ENCODE measurements around the gene TAB2. TPM values are rescaled to one million over a fixed set of nuclear protein-coding genes. Genes with fewer than 3 reads are reported as not detected.

The TAB2 gene
- total and polyA plus RNA-seq, 9 of the 15 experiments (the other 6 are each of a cell fraction or from before 2014, with no cell fraction given), result 9.1 to 38.3 (median 18.6) TPM

DNA sequence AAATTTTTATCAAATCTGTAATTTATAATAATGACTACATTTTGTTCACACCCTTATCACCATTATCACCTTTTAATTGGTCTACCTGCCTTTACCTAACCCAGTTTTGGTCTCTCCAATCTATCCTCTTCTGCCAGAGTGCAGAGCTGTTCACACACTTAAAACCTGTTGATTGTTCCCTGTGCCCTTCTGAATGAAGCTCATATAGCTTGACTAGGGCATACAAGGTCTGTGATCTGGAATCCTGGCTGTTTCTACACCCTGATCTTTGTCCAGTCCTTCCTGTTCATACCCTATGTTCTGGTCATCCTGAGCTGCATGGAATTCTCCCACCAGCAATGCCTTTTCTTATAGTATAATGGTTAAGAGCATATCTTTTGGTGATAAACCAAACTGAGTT, 53.6 kb downstream of the TAB2 start (continued):
- TF ChIP-seq CTCFL (IDR thresholded peaks at IDR 0.05; ENCODE audit: borderline replicate concordance, insufficient read depth, low read depth, low read length, poor library complexity, severe bottlenecking) (no peak), MYC (IDR thresholded peaks at IDR 0.05; ENCODE audit: low read depth, low read length) (no peak), MYC (CRISPR knock-in tag; IDR thresholded peaks at IDR 0.05; ENCODE audit: borderline replicate concordance, low read depth) (no peak), NEUROD1 (IDR thresholded peaks at IDR 0.05; ENCODE audit: borderline replicate concordance, low read depth, low read length, partially characterized antibody) (no peak), SLC30A9 (CRISPR knock-in tag; IDR thresholded peaks at IDR 0.05) (no peak)

- DNase-seq (ENCODE audit: extremely low read depth in 1 of 4, low spot score in 3 of 4), result no peak
- no peak for FAIRE-seq
- intact Hi-C loops (cut with micrococcal nuclease), result no loop called here
- BruUV-seq (replicated peaks), result no TSS peak
- Histone ChIP-seq H4K20me1 (replicated peaks; ENCODE audit: control insufficient read depth, insufficient read depth, low read length) (no peaks in the 10 kb centered on the region), H3K27me3 (ENCODE audit: control insufficient read depth in 2 of 2, insufficient read depth in 2 of 2, low read length in 2 of 2) (no peaks in the 10 kb centered on the region), H3K9ac (ENCODE audit: insufficient read depth in 1 of 2, low read depth in 2 of 2, low read length in 2 of 2) (no peak overlapping the region), H3K9me3 (replicated peaks; ENCODE audit: control insufficient read depth, insufficient read depth, low read depth, low read length) (no peaks in the 10 kb centered on the region), H2AFZ (ENCODE audit: low read depth, low read length) (no peak overlapping the region), H3K79me2 (ENCODE audit: control insufficient read depth, insufficient read depth, low read length) (peaks cover 14% of the 10 kb centered on the region; the same call in 2 of the 3 replicates), H3K4me1 (replicated peaks in 1 of 2; ENCODE audit: control insufficient read depth in 2 of 2, insufficient read depth in 2 of 2, low read length in 2 of 2) (no peaks in the 10 kb centered on the region; a peak in 1 of 5 replicates), H3K4me3 (no peak overlapping the region), H3K4me2 (ENCODE audit: insufficient read depth, low read length) (no peak overlapping the region), H3K27ac (ENCODE audit: extremely low read depth, low read depth, low read length) (no peak overlapping the region), H3K36me3 (ENCODE audit: control insufficient read depth, insufficient read depth, low read length) (peaks cover 14% of the 10 kb centered on the region; the same call in 1 of the 3 replicates), H3K9me1 (ENCODE audit: control insufficient read depth, insufficient read depth, low read length) (no peaks in the 10 kb centered on the region)
- 98% methylated on average over 2 of the region's 2 CpGs for WGBS (ENCODE audit: insufficient coverage, low coverage, missing lambda C conversion rate)
- in situ Hi-C loops (cut with MboI), result no loop called here
- ChIA-PET CTCF (ENCODE audit: low intra/inter-chr PET ratio) (interaction anchor here (1.0 kb wide), 1 partner anchor 14 kb away, joined by 6 read pairs; no protein-coding TSS in a partner anchor), POLR2A (interaction anchor here (0.9 to 1.0 kb wide), 2 partner anchors 10 to 20 kb away, joined by 3 read pairs; no protein-coding TSS in a partner anchor)
- no peak for ATAC-seq
- no peak for TF ChIP-seq BRCA1 (IDR thresholded peaks at IDR 0.05)
- TF ChIP-seq BRCA1 (CRISPR knock-in tag; IDR thresholded peaks at IDR 0.05), result no peak
- TF ChIP-seq MAFF (IDR thresholded peaks at IDR 0.05; ENCODE audit: low read length), result no peak
- TF ChIP-seq, protein P1, sequence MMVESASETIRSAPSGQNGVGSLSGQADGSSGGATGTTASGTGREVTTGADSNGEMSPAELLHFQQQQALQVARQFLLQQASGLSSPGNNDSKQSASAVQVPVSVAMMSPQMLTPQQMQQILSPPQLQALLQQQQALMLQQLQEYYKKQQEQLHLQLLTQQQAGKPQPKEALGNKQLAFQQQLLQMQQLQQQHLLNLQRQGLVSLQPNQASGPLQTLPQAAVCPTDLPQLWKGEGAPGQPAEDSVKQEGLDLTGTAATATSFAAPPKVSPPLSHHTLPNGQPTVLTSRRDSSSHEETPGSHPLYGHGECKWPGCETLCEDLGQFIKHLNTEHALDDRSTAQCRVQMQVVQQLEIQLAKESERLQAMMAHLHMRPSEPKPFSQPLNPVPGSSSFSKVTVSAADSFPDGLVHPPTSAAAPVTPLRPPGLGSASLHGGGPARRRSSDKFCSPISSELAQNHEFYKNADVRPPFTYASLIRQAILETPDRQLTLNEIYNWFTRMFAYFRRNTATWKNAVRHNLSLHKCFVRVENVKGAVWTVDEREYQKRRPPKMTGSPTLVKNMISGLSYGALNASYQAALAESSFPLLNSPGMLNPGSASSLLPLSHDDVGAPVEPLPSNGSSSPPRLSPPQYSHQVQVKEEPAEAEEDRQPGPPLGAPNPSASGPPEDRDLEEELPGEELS (CRISPR knock-in tag; IDR thresholded peaks at IDR 0.05; ENCODE audit: borderline replicate concordance), result no peak
- no peak for TF ChIP-seq HDAC6 (IDR thresholded peaks at IDR 0.05; ENCODE audit: low read depth, low read length)
- no peak for TF ChIP-seq SIX5 (IDR thresholded peaks at IDR 0.05; ENCODE audit: borderline replicate concordance in 1 of 2, insufficient read depth in 1 of 2, low read depth in 1 of 2, low read length in 2 of 2)
- no peak for TF ChIP-seq NONO (IDR thresholded peaks at IDR 0.05; ENCODE audit: low read depth in 2 of 2, low read length in 1 of 2)
- TF ChIP-seq CC2D1A (IDR thresholded peaks at IDR 0.05), result no peak
- TF ChIP-seq ZNF431 (CRISPR knock-in tag; IDR thresholded peaks at IDR 0.05), result no peak
- TF ChIP-seq ESRRA (IDR thresholded peaks at IDR 0.05; ENCODE audit: borderline replicate concordance, low read depth), result no peak
- TF ChIP-seq ERF (CRISPR knock-in tag; IDR thresholded peaks at IDR 0.05), result no peak
- TF ChIP-seq FOXM1 (IDR thresholded peaks at IDR 0.05; ENCODE audit: low read depth), result no peak
- no peak for TF ChIP-seq FOXM1 (CRISPR knock-in tag; IDR thresholded peaks at IDR 0.05; ENCODE audit: low read depth)
Measured at GRCh38 chr6:149372062-149372461, 54.5 kb downstream of the TAB2 start.
